ENCODE data around the gene IPP.

Gene IPP

DNA sequence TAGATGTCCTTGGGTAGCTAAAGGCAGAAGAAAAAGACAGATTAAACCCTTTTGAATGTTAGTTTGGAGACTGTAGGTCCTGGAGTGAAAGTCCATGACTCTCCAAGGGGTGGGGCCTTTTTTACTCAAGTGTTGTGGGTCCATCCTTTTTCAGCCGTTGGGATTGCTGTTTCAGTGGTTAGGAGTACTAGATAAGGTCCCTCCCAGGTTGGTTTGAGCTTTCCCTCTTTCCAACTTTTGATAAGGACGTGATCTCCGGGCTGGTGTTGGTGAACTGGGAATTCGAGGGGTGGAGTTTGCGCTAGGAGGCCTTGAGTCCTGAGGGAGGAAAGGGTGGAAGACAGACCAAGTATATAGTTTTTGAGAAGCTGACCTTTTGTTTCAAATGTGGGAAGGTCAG is 5.2 kb upstream of the IPP start:
- TF ChIP-seq POLR2AphosphoS5 (IDR thresholded peaks at IDR 0.05; ENCODE audit: low read depth, low read length): no peak
- no peak for TF ChIP-seq TAF1 (IDR thresholded peaks at IDR 0.05; ENCODE audit: borderline replicate concordance, insufficient read depth, low read length)
- no peak for TF ChIP-seq FOXP2 (optimal IDR thresholded peaks at IDR 0.05; ENCODE audit: borderline replicate concordance, extremely low read depth, extremely low read length, insufficient read depth)
- TF ChIP-seq, protein P1, sequence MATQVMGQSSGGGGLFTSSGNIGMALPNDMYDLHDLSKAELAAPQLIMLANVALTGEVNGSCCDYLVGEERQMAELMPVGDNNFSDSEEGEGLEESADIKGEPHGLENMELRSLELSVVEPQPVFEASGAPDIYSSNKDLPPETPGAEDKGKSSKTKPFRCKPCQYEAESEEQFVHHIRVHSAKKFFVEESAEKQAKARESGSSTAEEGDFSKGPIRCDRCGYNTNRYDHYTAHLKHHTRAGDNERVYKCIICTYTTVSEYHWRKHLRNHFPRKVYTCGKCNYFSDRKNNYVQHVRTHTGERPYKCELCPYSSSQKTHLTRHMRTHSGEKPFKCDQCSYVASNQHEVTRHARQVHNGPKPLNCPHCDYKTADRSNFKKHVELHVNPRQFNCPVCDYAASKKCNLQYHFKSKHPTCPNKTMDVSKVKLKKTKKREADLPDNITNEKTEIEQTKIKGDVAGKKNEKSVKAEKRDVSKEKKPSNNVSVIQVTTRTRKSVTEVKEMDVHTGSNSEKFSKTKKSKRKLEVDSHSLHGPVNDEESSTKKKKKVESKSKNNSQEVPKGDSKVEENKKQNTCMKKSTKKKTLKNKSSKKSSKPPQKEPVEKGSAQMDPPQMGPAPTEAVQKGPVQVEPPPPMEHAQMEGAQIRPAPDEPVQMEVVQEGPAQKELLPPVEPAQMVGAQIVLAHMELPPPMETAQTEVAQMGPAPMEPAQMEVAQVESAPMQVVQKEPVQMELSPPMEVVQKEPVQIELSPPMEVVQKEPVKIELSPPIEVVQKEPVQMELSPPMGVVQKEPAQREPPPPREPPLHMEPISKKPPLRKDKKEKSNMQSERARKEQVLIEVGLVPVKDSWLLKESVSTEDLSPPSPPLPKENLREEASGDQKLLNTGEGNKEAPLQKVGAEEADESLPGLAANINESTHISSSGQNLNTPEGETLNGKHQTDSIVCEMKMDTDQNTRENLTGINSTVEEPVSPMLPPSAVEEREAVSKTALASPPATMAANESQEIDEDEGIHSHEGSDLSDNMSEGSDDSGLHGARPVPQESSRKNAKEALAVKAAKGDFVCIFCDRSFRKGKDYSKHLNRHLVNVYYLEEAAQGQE (IDR thresholded peaks at IDR 0.05; ENCODE audit: insufficient read depth in 1 of 2, low read depth in 2 of 2, low read length in 2 of 2): no peak
- no peak for TF ChIP-seq SIN3A (IDR thresholded peaks at IDR 0.05; ENCODE audit: borderline replicate concordance, insufficient read depth, low read length)

DNA sequence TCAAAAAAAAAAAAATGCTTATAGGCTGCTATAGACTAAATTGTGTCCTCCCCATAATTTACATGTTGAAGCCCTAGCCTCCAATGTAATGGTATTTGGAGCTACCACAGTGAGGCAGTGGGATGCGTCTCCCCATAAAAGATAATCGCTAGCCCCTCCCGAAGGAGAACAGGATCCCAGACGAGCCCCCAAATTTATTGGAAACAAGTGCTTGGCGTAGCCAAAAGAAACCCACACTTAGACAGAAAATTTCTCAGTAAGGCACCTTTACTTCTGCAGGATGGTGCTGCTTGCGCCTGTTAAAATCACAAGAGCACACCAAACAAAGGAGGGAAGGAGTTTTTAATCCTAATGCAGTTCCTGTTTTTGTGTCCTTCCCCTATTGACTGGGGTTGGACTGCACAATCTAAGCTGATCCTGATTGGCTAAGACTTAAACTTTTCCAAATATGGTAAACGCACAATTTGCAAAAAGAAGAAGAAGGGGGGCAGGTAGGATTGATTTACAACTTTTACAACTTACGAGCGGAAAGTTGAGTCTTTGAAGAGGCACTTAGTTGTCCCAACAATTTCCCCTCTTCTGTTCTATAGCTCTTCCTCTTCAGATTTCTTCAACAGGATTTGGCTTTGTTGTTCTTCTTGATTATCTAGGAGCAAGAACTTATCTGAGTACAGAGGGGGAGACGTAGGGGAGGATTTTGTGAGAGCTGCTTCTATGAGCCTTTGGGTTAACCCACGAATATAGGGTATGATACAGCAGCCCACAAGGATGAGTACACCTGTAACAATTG is 3.0 kb upstream of the IPP start:
- TF ChIP-seq, protein P1 (IDR thresholded peaks at IDR 0.05; ENCODE audit: insufficient read depth in 1 of 2, low read depth in 2 of 2, low read length in 2 of 2): no peak
- TF ChIP-seq SIN3A (IDR thresholded peaks at IDR 0.05; ENCODE audit: borderline replicate concordance, insufficient read depth, low read length) (no peak), FOXP2 (optimal IDR thresholded peaks at IDR 0.05; ENCODE audit: borderline replicate concordance, extremely low read depth, extremely low read length, insufficient read depth) (no peak), TAF1 (IDR thresholded peaks at IDR 0.05; ENCODE audit: borderline replicate concordance, insufficient read depth, low read length) (no peak), POLR2AphosphoS5 (IDR thresholded peaks at IDR 0.05; ENCODE audit: low read depth, low read length) (no peak)

DNA sequence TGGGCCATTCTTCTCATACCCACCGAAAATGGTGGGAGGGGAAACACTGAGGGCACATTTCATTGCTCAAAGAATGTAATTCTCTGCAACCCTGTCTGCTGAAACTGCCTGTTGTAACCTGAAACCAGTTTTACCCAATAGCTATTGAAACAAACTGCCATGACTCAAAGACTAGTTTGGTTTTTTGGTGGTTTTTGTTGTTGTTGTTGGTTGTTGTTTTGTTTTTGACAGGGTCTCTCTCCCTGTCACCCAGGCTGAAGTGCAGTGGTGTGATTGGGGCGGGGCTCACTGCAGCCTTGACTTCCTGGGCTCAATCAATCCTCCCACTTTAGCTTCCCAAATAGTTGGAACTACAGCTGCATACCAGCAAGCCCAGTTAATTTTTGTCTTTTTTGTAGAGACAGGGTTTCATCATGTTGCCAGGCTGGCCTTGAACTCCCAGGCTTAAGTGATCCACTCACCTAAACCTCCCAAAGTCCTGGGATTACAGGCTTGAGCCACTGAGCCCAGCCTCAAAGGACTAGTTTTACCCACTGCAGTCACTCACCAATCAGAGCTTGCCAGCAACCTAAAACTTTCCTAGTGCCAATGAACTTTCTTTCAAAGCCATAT is 2.1 kb upstream of the IPP start:
- TF ChIP-seq FOXP2 (optimal IDR thresholded peaks at IDR 0.05; ENCODE audit: borderline replicate concordance, extremely low read depth, extremely low read length, insufficient read depth) (no peak), SIN3A (IDR thresholded peaks at IDR 0.05; ENCODE audit: borderline replicate concordance, insufficient read depth, low read length) (no peak)

DNA sequence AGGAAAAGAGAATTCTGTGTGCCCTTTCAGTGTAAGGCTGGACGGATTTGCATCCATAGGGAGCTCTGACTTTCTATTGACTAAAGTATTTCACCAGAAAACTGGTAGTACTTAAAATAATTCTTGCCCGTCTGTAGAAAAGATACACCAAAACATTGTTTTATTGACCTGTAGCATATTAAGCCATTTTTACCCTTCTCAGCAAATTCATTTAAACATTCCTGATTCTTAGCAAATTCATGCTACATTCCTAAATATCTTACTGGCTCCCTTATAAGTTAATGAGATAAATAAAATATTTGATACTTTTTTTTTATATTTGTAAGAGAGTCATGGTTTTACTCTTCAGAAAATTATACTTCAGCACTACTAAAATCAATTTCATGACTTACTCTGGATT is 1.6 kb upstream of the IPP start:
- TF ChIP-seq TAF1 (IDR thresholded peaks at IDR 0.05; ENCODE audit: borderline replicate concordance, insufficient read depth, low read length) (no peak), POLR2AphosphoS5 (IDR thresholded peaks at IDR 0.05; ENCODE audit: low read depth, low read length) (no peak), FOXP2 (optimal IDR thresholded peaks at IDR 0.05; ENCODE audit: borderline replicate concordance, extremely low read depth, extremely low read length, insufficient read depth) (no peak), SIN3A (IDR thresholded peaks at IDR 0.05; ENCODE audit: borderline replicate concordance, insufficient read depth, low read length) (no peak)
- TF ChIP-seq, protein P1 (IDR thresholded peaks at IDR 0.05; ENCODE audit: insufficient read depth in 1 of 2, low read depth in 2 of 2, low read length in 2 of 2): no peak

DNA sequence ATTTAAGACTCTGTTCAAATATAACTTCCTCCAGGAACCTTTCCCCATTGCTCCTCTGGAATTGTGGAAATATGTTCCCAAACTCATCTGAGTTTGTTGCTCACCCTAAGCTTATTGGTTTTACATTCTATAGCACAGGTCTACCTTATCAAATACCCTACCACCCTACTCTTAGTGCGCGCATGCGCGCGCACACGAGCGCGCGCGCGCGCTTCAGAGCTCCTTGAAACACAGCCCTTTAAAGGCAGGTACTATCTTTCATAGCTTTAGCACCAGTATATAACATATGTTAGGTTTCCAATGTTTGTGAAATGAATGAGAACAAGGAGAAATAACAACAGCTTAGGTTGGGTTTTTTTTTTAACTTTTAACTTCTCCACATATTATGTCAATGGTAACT is 3.5 kb downstream of the IPP start:
- TF ChIP-seq FOXP2 (optimal IDR thresholded peaks at IDR 0.05; ENCODE audit: borderline replicate concordance, extremely low read depth, extremely low read length, insufficient read depth): no peak
- TF ChIP-seq, protein P1 (IDR thresholded peaks at IDR 0.05; ENCODE audit: insufficient read depth in 1 of 2, low read depth in 2 of 2, low read length in 2 of 2): no peak
- no peak for TF ChIP-seq TAF1 (IDR thresholded peaks at IDR 0.05; ENCODE audit: borderline replicate concordance, insufficient read depth, low read length)
- TF ChIP-seq SIN3A (IDR thresholded peaks at IDR 0.05; ENCODE audit: borderline replicate concordance, insufficient read depth, low read length): no peak
- TF ChIP-seq POLR2AphosphoS5 (IDR thresholded peaks at IDR 0.05; ENCODE audit: low read depth, low read length): no peak
